SK-N-SH treated with all-trans-retinoic acid at 6 μM for 48 hours (cell line): Measurements from ENCODE around the gene ULK4.
A peak's percentile ranks its signal among the peaks of the same experiment; 100 is the strongest.

Experiments used
- ATAC-seq: fragments of 200-7000 bp; cut with Tn5 transposase; 3 replicates; pipeline ENCODE4 v1.9.1; 2020; ENCODE audit warnings: mild to moderate bottlenecking, moderate library complexity
- ARNTL ChIP-seq: fragments of 450-650 bp; formaldehyde crosslinking; IDR thresholded peaks from 2 replicates; pipeline ENCODE4 v1.5.0; 2020; ENCODE audit warnings: low read depth, mild to moderate bottlenecking, moderate library complexity, borderline replicate concordance
- CREB5 ChIP-seq: fragments of 250-450 bp; sonication (Bioruptor Pico); IDR thresholded peaks from 2 replicates; pipeline ENCODE4 v1.5.1; 2020; ENCODE audit warnings: low read depth, mild to moderate bottlenecking, moderate library complexity
- CSDC2 ChIP-seq: fragments of 250-450 bp; sonication (Bioruptor Pico); IDR thresholded peaks from 2 replicates; pipeline ENCODE4 v1.5.0; 2020; ENCODE audit warnings: mild to moderate bottlenecking, moderate library complexity
- CSRNP3 ChIP-seq: fragments of 250-450 bp; sonication (Bioruptor Pico); IDR thresholded peaks from 2 replicates; pipeline ENCODE4 v1.5.1; 2021; ENCODE audit warnings: mild to moderate bottlenecking, moderate library complexity
- ESRRG ChIP-seq: fragments of 250-450 bp; sonication (Bioruptor Pico); IDR thresholded peaks from 2 replicates; pipeline ENCODE4 v1.6.1; 2021; ENCODE audit warnings: mild to moderate bottlenecking
- GLIS3 ChIP-seq: fragments of 250-450 bp; sonication (Bioruptor Pico); IDR thresholded peaks from 2 replicates; pipeline ENCODE4 v1.5.0; 2020; ENCODE audit warnings: mild to moderate bottlenecking, moderate library complexity
- ISL1 ChIP-seq: fragments of 250-450 bp; sonication (Bioruptor Pico); IDR thresholded peaks from 2 replicates; pipeline ENCODE4 v2.1.2; 2022; ENCODE audit warnings: mild to moderate bottlenecking, moderate library complexity
- OSR1 ChIP-seq: fragments of 250-450 bp; sonication (Bioruptor Pico); IDR thresholded peaks from 2 replicates; pipeline ENCODE4 v1.8.0; 2022; ENCODE audit warnings: moderate library complexity, mild to moderate bottlenecking, inconsistent platforms
- PPARA ChIP-seq: fragments of 250-450 bp; sonication (Bioruptor Pico); IDR thresholded peaks from 2 replicates; pipeline ENCODE4 v1.5.0; 2020; ENCODE audit warnings: mild to moderate bottlenecking, borderline replicate concordance
- RARB ChIP-seq: fragments of 250-450 bp; sonication (Bioruptor Pico); IDR thresholded peaks from 2 replicates; pipeline ENCODE4 v1.8.0; 2021; ENCODE audit warnings: mild to moderate bottlenecking, moderate library complexity
- SNAI2 ChIP-seq: fragments of 250-450 bp; sonication (Bioruptor Pico); IDR thresholded peaks from 2 replicates; pipeline ENCODE4 v1.5.0; 2020; ENCODE audit warnings: mild to moderate bottlenecking, moderate library complexity
- TCF4 ChIP-seq: fragments of 250-450 bp; sonication (Bioruptor Pico); IDR thresholded peaks from 2 replicates; pipeline ENCODE4 v1.8.0; 2021; ENCODE audit warnings: mild to moderate bottlenecking, moderate library complexity, borderline replicate concordance
- TOX ChIP-seq: fragments of 250-450 bp; sonication (Bioruptor Pico); IDR thresholded peaks from 2 replicates; pipeline ENCODE4 v1.8.0; 2021; ENCODE audit warnings: mild to moderate bottlenecking, moderate library complexity, borderline replicate concordance
- ZC3H10 ChIP-seq: fragments of 250-450 bp; sonication (Bioruptor Pico); IDR thresholded peaks from 2 replicates; pipeline ENCODE4 v1.5.1; 2021; ENCODE audit warnings: mild to moderate bottlenecking, moderate library complexity
- ZFP3 ChIP-seq: fragments of 250-450 bp; sonication (Bioruptor Pico); IDR thresholded peaks from 2 replicates; pipeline ENCODE4 v1.5.0; 2020; ENCODE audit warnings: mild to moderate bottlenecking, moderate library complexity
- ZFP30 ChIP-seq: fragments of 450-650 bp; formaldehyde crosslinking; IDR thresholded peaks from 2 replicates; pipeline ENCODE4 v1.5.0; 2022; ENCODE audit warnings: mild to moderate bottlenecking, moderate library complexity
- ZNF565 ChIP-seq: fragments of 450-650 bp; formaldehyde crosslinking; conservative IDR thresholded peaks from 2 replicates; pipeline ENCODE4 v1.5.0; 2020; ENCODE audit warnings: low read depth, mild to moderate bottlenecking, moderate library complexity
- ZNF70 ChIP-seq: fragments of 450-650 bp; formaldehyde crosslinking; IDR thresholded peaks from 2 replicates; pipeline ENCODE4 v1.5.0; 2020; ENCODE audit warnings: mild to moderate bottlenecking, moderate library complexity
- ZNF8 ChIP-seq: fragments of 450-650 bp; formaldehyde crosslinking; IDR thresholded peaks from 2 replicates; pipeline ENCODE4 v1.5.0; 2020; ENCODE audit warnings: mild to moderate bottlenecking, moderate library complexity
- TF ChIP-seq, protein P1 (sequence below): fragments of 250-450 bp; sonication (Bioruptor Pico); IDR thresholded peaks from 2 replicates; pipeline ENCODE4 v1.5.0; 2020; ENCODE audit warnings: mild to moderate bottlenecking, moderate library complexity
- TF ChIP-seq, protein P2 (sequence below): fragments of 250-450 bp; sonication (Bioruptor Pico); IDR thresholded peaks from 2 replicates; pipeline ENCODE4 v1.8.0; 2021; ENCODE audit warnings: low read depth, mild to moderate bottlenecking, moderate library complexity, borderline replicate concordance
- TF ChIP-seq, protein P3 (sequence below): fragments of 250-450 bp; sonication (Bioruptor Pico); IDR thresholded peaks from 2 replicates; pipeline ENCODE4 v1.8.0; 2020; ENCODE audit warnings: mild to moderate bottlenecking, moderate library complexity, borderline replicate concordance

Gene ULK4

GRCh38 chr3:41267975-41268640 is 693.8 kb downstream of the ULK4 start:
- no peak for TF ChIP-seq ZNF8
- no peak for TF ChIP-seq SNAI2 (CRISPR knock-in tag)
- no peak for TF ChIP-seq ZNF565 (CRISPR knock-in tag)
- TF ChIP-seq, protein P1, sequence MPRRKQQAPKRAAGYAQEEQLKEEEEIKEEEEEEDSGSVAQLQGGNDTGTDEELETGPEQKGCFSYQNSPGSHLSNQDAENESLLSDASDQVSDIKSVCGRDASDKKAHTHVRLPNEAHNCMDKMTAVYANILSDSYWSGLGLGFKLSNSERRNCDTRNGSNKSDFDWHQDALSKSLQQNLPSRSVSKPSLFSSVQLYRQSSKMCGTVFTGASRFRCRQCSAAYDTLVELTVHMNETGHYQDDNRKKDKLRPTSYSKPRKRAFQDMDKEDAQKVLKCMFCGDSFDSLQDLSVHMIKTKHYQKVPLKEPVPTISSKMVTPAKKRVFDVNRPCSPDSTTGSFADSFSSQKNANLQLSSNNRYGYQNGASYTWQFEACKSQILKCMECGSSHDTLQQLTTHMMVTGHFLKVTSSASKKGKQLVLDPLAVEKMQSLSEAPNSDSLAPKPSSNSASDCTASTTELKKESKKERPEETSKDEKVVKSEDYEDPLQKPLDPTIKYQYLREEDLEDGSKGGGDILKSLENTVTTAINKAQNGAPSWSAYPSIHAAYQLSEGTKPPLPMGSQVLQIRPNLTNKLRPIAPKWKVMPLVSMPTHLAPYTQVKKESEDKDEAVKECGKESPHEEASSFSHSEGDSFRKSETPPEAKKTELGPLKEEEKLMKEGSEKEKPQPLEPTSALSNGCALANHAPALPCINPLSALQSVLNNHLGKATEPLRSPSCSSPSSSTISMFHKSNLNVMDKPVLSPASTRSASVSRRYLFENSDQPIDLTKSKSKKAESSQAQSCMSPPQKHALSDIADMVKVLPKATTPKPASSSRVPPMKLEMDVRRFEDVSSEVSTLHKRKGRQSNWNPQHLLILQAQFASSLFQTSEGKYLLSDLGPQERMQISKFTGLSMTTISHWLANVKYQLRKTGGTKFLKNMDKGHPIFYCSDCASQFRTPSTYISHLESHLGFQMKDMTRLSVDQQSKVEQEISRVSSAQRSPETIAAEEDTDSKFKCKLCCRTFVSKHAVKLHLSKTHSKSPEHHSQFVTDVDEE (CRISPR knock-in tag) = no peak
- TF ChIP-seq PPARA = no peak
- TF ChIP-seq OSR1 (CRISPR knock-in tag) = no peak
- no peak for TF ChIP-seq CSRNP3 (CRISPR knock-in tag)
- ATAC-seq = peak; percentile 93

GRCh38 chr3:41265823-41266273 is 696.1 kb downstream of the ULK4 start:
- TF ChIP-seq PPARA (no peak), CSDC2 (CRISPR knock-in tag) (no peak), ZFP3 (CRISPR knock-in tag) (no peak)

DNA sequence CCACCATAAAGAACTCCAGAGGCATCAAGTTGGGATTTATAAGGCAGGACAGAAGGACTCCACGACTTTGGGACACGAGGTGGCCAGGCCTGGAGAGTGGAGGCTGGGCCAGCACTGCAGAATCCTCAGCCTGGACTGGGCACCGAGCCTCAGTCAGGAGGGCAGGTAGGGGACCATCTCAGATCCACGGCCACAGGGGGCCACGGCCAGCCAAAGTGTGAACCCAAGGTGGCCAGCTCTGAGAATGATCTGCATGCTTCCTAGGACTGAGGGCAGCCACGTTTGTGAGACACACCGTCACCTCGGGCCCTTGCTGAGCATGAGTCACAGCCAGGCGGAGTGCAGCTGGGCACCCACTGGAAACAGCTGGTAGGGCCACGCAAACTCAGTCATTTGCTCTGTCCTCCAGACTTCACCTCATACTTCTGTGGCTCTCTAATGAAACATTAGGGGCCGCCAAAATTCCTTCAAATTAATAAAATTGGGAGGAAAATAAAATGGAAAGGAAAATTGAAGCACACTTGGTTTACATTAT is 696.8 kb downstream of the ULK4 start:
- no peak for TF ChIP-seq ARNTL (CRISPR knock-in tag)
- TF ChIP-seq, protein P2, sequence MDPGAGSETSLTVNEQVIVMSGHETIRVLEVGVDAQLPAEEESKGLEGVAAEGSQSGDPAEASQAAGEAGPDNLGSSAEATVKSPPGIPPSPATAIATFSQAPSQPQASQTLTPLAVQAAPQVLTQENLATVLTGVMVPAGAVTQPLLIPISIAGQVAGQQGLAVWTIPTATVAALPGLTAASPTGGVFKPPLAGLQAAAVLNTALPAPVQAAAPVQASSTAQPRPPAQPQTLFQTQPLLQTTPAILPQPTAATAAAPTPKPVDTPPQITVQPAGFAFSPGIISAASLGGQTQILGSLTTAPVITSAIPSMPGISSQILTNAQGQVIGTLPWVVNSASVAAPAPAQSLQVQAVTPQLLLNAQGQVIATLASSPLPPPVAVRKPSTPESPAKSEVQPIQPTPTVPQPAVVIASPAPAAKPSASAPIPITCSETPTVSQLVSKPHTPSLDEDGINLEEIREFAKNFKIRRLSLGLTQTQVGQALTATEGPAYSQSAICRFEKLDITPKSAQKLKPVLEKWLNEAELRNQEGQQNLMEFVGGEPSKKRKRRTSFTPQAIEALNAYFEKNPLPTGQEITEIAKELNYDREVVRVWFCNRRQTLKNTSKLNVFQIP (CRISPR knock-in tag) = no peak
- TF ChIP-seq ISL1 (CRISPR knock-in tag) = no peak
- TF ChIP-seq ZNF565 (CRISPR knock-in tag) = no peak
- TF ChIP-seq CSDC2 (CRISPR knock-in tag) = no peak
- no peak for TF ChIP-seq RARB (CRISPR knock-in tag)
- TF ChIP-seq SNAI2 (CRISPR knock-in tag) = no peak
- TF ChIP-seq, protein P3, sequence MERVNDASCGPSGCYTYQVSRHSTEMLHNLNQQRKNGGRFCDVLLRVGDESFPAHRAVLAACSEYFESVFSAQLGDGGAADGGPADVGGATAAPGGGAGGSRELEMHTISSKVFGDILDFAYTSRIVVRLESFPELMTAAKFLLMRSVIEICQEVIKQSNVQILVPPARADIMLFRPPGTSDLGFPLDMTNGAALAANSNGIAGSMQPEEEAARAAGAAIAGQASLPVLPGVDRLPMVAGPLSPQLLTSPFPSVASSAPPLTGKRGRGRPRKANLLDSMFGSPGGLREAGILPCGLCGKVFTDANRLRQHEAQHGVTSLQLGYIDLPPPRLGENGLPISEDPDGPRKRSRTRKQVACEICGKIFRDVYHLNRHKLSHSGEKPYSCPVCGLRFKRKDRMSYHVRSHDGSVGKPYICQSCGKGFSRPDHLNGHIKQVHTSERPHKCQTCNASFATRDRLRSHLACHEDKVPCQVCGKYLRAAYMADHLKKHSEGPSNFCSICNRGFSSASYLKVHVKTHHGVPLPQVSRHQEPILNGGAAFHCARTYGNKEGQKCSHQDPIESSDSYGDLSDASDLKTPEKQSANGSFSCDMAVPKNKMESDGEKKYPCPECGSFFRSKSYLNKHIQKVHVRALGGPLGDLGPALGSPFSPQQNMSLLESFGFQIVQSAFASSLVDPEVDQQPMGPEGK = no peak
- no peak for TF ChIP-seq CREB5 (CRISPR knock-in tag)
- no peak for TF ChIP-seq ZFP30 (CRISPR knock-in tag)
- ATAC-seq = no peak

More at GRCh38 chr3:41265823-41266273, 696.1 kb downstream of the ULK4 start:
- ATAC-seq = peak; percentile 39

GRCh38 chr3:41260063-41260450 is 701.8 kb downstream of the ULK4 start:
- TF ChIP-seq PPARA = no peak
- no peak for TF ChIP-seq ZNF70
- no peak for TF ChIP-seq ISL1 (CRISPR knock-in tag)
- no peak for TF ChIP-seq ESRRG (CRISPR knock-in tag)
- TF ChIP-seq GLIS3 (CRISPR knock-in tag) = no peak
- no peak for TF ChIP-seq ARNTL (CRISPR knock-in tag)
- TF ChIP-seq ZFP3 (CRISPR knock-in tag) = no peak
- no peak for TF ChIP-seq RARB (CRISPR knock-in tag)
- TF ChIP-seq ZFP30 (CRISPR knock-in tag) = no peak
- TF ChIP-seq TOX (CRISPR knock-in tag) = no peak
- TF ChIP-seq TCF4 (CRISPR knock-in tag) = no peak
- TF ChIP-seq, protein P2 (CRISPR knock-in tag) = no peak
- TF ChIP-seq ZC3H10 (CRISPR knock-in tag) = no peak
- no peak for TF ChIP-seq OSR1 (CRISPR knock-in tag)
- no peak for TF ChIP-seq CSDC2 (CRISPR knock-in tag)
- ATAC-seq = no peak
